DMS79 (cell line): ENCODE results near the gene THBS3.
"Not testable (repeated sequence)": the region's sequence is repeated elsewhere in the genome, so short reads cannot be mapped to it uniquely, and the experiment has no call there.

Experiments used
- DNase-seq: peaks from one replicate; lab custom pipeline; 2025; lab: John Stamatoyannopoulos, UW

Gene THBS3

GRCh38 chr1:155207806-155208540 lies at the start of gene THBS3:
TSS of gene THBS3 (minus strand) at chr1:155207897. CDS start at chr1:155207876, 21 bp downstream.
- DNase-seq, result peak; percentile 19

- DNase-seq, result no peak
These were observed 48.6 kb upstream of the THBS3 start for GRCh38 chr1:155256058-155256852.

GRCh38 chr1:155255243-155256007 lies 47.7 kb upstream of the THBS3 start, which contains the start of gene ENTREP3:
TSS of gene ENTREP3 (minus strand) at chr1:155255483. CDS start at chr1:155254877, 606 bp downstream.
- DNase-seq, result peak; percentile 72

- no peak for DNase-seq
These were observed 47.1 kb upstream of the THBS3 start for GRCh38 chr1:155254714-155255242.

GRCh38 chr1:155254228-155254713 lies 46.6 kb upstream of the THBS3 start:
- DNase-seq, result no peak

GRCh38 chr1:155253797-155254196 lies 46.1 kb upstream of the THBS3 start:
- DNase-seq, result no peak

- DNase-seq, result no peak
These were observed 45.5 kb upstream of the THBS3 start for GRCh38 chr1:155253208-155253607.

- DNase-seq, result no peak
These were observed 43.9 kb upstream of the THBS3 start for GRCh38 chr1:155251566-155251965.

- DNase-seq, result peak; percentile 77
These were observed 43.1 kb upstream of the THBS3 start for GRCh38 chr1:155250633-155251449.

GRCh38 chr1:155250246-155250632 lies 42.5 kb upstream of the THBS3 start:
- no peak for DNase-seq

GRCh38 chr1:155247667-155248553 lies 40.2 kb upstream of the THBS3 start:
- DNase-seq, result no peak

- not testable (repeated sequence) for DNase-seq
These were observed 39.1 kb upstream of the THBS3 start for GRCh38 chr1:155246796-155247195.

- DNase-seq, result no peak
These were observed 37.4 kb upstream of the THBS3 start for GRCh38 chr1:155245163-155245524.

- DNase-seq, result peak; percentile 99
These were observed 36.9 kb upstream of the THBS3 start for GRCh38 chr1:155244368-155245162.

- DNase-seq, result no peak
These were observed 35.2 kb upstream of the THBS3 start for GRCh38 chr1:155242805-155243358.

GRCh38 chr1:155241841-155242264 lies 34.2 kb upstream of the THBS3 start:
- DNase-seq, result no peak

- DNase-seq, result peak; percentile 80
These were observed 33.5 kb upstream of the THBS3 start for GRCh38 chr1:155241069-155241679.

GRCh38 chr1:155236451-155236850 lies 28.8 kb upstream of the THBS3 start:
- no peak for DNase-seq
